Mucosa of descending colon (tissue), 3 donors: ENCODE data around the gene DOP1B. TPM values are rescaled to one million over a fixed set of nuclear protein-coding genes. Genes with fewer than 3 reads are reported as not detected.
A peak's percentile ranks its signal among the peaks of the same experiment; 100 is the strongest.
"Not testable (repeated sequence)": the region's sequence is repeated elsewhere in the genome, so short reads cannot be mapped to it uniquely, and the experiment has no call there.

ENCODE experiments used
- ATAC-seq: fragments of 200-7000 bp; cut with Tn5 transposase; one replicate; pipeline ENCODE4 v1.9.1; 2020; ENCODE audit warnings: mild to moderate bottlenecking, moderate library complexity
- DNase-seq, 3 donors: peaks; one replicate each; pipeline ENCODE4 v3.0.0-alpha.2; 2020
- H3K36me3 ChIP-seq: fragments of 200-600 bp; one replicate; pipeline ENCODE4 v1.8.0; 2021; ENCODE audit warnings: low read depth, mild to moderate bottlenecking
- H3K4me1 ChIP-seq: fragments of 200-600 bp; one replicate; pipeline ENCODE4 v1.8.0; 2021; ENCODE audit warnings: low read depth, mild to moderate bottlenecking
- H3K4me3 ChIP-seq: fragments of 200-600 bp; one replicate; pipeline ENCODE4 v1.8.0; 2021; ENCODE audit warnings: mild to moderate bottlenecking
- H3K9me3 ChIP-seq: fragments of 200-600 bp; one replicate; pipeline ENCODE4 v1.8.0; 2021; ENCODE audit warnings: mild to moderate bottlenecking
- intact Hi-C, 2 donors: fragments of 100-400 bp; cut with DNase I in 1 of 2; cut with micrococcal nuclease in 1 of 2; formaldehyde crosslinking; loops; one replicate each; pipeline versions ENCODE4 v1.11.0 to v1.11.1; 2022; cut with DNase I, micrococcal nuclease
- total RNA-seq, 3 donors: library from RNA; stranded (reverse); fragmentation: NEBNext Ultra II Directional in 2 of 3; extraction: Animal tissue kit (Norgen Biotek cat#: 25700) in 2 of 3; gene quantifications; one replicate each; pipeline versions ENCODE4 v1.2.1 to v1.2.4, GENCODE V29; 2021 to 2023
- TF ChIP-seq, protein P1 (sequence below): fragments of 200-600 bp; IDR thresholded peaks from one replicate; pipeline ENCODE4 v1.8.0; 2022; ENCODE audit warnings: antibody characterized with exemption, mild to moderate bottlenecking
- donor health status: DM: no; HTN: no; CAD: no; lungs with moderate emphysema.
- donor health status: DM: no; HTN: no; CAD: no.
- donor health status: DM: no; HTN: yes; CAD: no.

The DOP1B gene
- total RNA-seq, 3 donors from 2014 or later: 40.4 to 87.3 (median 73.1) TPM

DNA sequence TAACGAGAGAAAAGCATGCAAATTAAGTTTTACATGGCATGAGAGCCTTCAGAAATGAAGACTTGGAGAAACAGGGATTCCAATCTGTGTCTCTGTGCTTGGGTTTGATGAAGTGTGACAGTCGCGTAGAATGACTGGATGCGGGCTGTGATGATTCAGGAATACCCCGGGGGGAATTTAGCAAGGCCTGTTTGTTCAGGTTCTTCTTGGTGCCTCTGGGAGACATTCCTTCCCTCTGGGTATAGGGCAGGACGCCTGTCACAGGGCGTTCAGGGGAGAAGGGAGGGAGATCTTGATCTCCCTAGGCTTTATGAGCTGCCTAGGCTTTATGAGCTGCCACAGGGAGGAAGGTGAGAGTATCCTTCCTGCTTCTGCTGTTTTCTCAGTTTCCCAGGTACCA is 36.6 kb downstream of the DOP1B start:
- no peaks in the 10 kb centered on the region for H3K36me3 ChIP-seq
- DNase-seq (no peak), ATAC-seq (peak; percentile 42)
- TF ChIP-seq, protein P1, sequence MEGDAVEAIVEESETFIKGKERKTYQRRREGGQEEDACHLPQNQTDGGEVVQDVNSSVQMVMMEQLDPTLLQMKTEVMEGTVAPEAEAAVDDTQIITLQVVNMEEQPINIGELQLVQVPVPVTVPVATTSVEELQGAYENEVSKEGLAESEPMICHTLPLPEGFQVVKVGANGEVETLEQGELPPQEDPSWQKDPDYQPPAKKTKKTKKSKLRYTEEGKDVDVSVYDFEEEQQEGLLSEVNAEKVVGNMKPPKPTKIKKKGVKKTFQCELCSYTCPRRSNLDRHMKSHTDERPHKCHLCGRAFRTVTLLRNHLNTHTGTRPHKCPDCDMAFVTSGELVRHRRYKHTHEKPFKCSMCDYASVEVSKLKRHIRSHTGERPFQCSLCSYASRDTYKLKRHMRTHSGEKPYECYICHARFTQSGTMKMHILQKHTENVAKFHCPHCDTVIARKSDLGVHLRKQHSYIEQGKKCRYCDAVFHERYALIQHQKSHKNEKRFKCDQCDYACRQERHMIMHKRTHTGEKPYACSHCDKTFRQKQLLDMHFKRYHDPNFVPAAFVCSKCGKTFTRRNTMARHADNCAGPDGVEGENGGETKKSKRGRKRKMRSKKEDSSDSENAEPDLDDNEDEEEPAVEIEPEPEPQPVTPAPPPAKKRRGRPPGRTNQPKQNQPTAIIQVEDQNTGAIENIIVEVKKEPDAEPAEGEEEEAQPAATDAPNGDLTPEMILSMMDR: no peak
- peaks cover 18% of the 10 kb centered on the region for H3K4me1 ChIP-seq
- H3K4me3 ChIP-seq: no peak overlapping the region
- H3K9me3 ChIP-seq: no peaks in the 10 kb centered on the region
- intact Hi-C loops: no loop called here

DNA sequence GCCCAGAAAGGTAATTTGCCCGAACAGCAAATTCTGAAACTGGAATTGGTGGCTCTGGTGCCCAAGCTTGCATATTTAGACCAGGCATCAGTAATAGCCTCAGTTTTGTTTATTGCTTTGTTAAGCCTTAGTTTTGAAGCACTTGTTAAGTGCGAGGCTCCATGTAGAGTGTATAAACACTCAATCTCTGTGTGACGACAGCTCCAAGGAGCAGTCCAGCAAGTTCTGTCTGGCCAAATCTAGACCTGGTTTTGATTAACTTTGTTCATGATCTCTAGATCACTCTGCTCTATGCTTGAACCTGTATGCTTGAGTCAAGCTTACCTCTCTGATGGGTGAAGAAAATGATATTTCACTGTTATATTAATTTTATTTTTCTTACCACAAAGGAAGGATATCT is 37.4 kb downstream of the DOP1B start:
- intact Hi-C loops: no loop called here
- TF ChIP-seq, protein P1: no peak
- H3K4me1 ChIP-seq: peaks cover 15% of the 10 kb centered on the region

DNA sequence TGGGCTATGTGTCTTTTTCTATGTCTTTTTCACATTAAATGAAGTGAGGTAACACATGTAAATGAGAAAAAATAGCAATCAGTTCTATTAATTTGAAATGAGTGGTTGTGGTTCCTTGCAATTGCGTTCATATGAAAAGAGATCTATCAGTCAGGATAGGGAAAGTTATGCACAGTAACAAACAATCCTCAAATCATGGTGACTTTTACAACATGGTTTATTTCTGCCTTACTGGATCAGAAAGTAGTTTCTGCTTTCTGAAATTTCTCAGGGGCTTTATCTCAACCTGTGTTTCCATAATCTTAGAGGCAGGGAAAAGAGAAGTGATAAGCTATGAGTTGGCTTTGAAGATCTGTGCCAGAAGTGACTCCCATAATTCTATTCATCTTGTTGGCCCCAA is 39.0 kb downstream of the DOP1B start:
- intact Hi-C loops: no loop called here
- no peaks in the 10 kb centered on the region for H3K9me3 ChIP-seq
- no peak overlapping the region for H3K4me3 ChIP-seq
- TF ChIP-seq, protein P1: no peak
- no peaks in the 10 kb centered on the region for H3K36me3 ChIP-seq
- H3K4me1 ChIP-seq: peaks cover 8% of the 10 kb centered on the region
- ATAC-seq (no peak), DNase-seq (no peak)

More for the DNA sequence above, 37.4 kb downstream of the DOP1B start:
- H3K36me3 ChIP-seq: no peaks in the 10 kb centered on the region
- no peak for ATAC-seq
- no peaks in the 10 kb centered on the region for H3K9me3 ChIP-seq
- H3K4me3 ChIP-seq: no peak overlapping the region
- DNase-seq: no peak

DNA sequence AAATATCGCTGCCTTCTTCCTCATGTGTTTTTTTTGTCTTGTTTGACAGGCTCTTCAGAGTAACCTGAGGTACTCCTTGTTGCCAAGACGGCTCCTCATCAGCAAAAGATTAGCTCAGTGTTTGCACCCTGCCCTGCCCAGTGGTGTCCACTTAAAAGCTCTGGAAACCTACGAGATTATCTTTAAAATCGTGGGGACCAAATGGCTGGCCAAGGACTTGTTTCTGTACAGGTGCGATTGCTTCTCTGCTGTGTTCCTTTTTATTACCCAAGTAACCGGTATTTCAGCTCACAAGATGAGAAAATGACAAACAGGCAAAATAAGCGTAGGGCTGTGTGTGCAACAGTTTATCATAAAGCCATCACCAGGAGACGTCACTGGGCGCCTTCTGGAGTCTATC is 42.4 kb downstream of the DOP1B start:
- TF ChIP-seq, protein P1: no peak
- no peaks in the 10 kb centered on the region for H3K9me3 ChIP-seq
- peak; percentile 22 for ATAC-seq
- no peak overlapping the region for H3K4me3 ChIP-seq
- H3K4me1 ChIP-seq: peaks cover 8% of the 10 kb centered on the region
- intact Hi-C loops: no loop called here
- no peak for DNase-seq
- no peaks in the 10 kb centered on the region for H3K36me3 ChIP-seq

DNA sequence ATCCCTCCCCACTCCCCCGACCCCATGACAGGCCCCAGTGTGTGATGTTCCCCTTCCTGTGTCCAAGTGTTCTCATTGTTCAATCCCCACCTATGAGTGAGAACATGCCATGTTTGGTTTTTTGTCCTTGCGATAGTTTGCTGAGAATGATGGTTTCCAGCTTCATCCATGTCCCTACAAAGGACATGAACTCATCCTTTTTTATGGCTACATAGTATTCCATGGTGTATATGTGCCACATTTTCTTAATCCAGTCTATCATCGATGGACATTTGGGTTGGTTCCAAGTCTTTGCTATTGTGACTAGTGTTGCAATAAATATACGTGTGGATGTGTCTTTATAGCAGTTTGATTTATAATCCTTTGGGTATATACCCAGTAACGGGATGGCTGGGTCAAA is 43.0 kb downstream of the DOP1B start:
- H3K4me3 ChIP-seq, intact Hi-C loops, DNase-seq, ATAC-seq, H3K9me3 ChIP-seq, H3K4me1 ChIP-seq, H3K36me3 ChIP-seq: not testable (repeated sequence)

DNA sequence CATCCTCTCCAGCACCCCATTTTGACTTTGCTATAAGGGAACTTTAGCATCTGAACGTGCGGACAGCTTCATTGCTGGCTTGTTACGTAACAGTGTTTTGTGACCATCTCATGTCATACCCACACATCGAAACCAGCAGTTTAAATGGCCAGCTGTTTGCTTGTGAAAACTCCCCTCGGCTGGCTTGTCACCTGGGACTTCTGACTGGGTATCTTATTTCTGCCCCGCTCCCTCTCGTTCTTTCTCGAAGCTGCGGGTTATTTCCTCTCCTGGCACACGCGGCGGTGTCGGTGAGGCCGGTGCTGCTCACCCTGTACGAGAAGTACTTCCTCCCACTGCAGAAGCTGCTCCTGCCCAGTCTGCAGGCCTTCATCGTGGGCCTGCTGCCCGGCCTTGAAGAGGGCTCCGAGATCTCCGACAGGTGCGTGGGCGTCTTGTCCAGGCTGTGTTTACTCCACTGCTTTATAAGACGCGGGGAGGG is 43.5 kb downstream of the DOP1B start:
- ATAC-seq (no peak), DNase-seq (no peak)
- peaks cover 8% of the 10 kb centered on the region for H3K4me1 ChIP-seq
- no peaks in the 10 kb centered on the region for H3K36me3 ChIP-seq
- H3K9me3 ChIP-seq: no peaks in the 10 kb centered on the region
- TF ChIP-seq, protein P1: no peak
- intact Hi-C loops: no loop called here
- H3K4me3 ChIP-seq: no peak overlapping the region
